GM12873 (cell line): Measurements from ENCODE around the gene POR.

ENCODE experiments used
- CTCF ChIP-seq: IDR thresholded peaks from 2 replicates; pipeline ENCODE4 v1.5.1; 2012; ENCODE audit warnings: low read depth, mild to moderate bottlenecking, moderate library complexity, low read length, control low read depth; ENCODE audit not compliant: insufficient read depth; ENCODE audit errors: missing control alignments

Gene POR

GRCh38 chr7:75925717-75926435 is 10.9 kb downstream of the POR start:
- TF ChIP-seq CTCF, result no peak

GRCh38 chr7:75928568-75928914 is 13.6 kb downstream of the POR start:
- TF ChIP-seq CTCF, result no peak

GRCh38 chr7:75931680-75932079 is 16.7 kb downstream of the POR start:
- no peak for TF ChIP-seq CTCF

- no peak for TF ChIP-seq CTCF
Observed at GRCh38 chr7:75937958-75938786, 23.2 kb downstream of the POR start.

- no peak for TF ChIP-seq CTCF
Observed at GRCh38 chr7:75938921-75939320, 24.0 kb downstream of the POR start.

GRCh38 chr7:75943864-75944263 is 28.9 kb downstream of the POR start:
- TF ChIP-seq CTCF, result no peak

GRCh38 chr7:75944507-75944906 is 29.6 kb downstream of the POR start:
- TF ChIP-seq CTCF, result no peak
